Amniotic stem cell (primary cell): ENCODE measurements around the gene ACKR3.

ENCODE experiments used
- DNase-seq: peaks from one replicate; lab custom pipeline; 2025; lab: John Stamatoyannopoulos, UW

The ACKR3 gene

DNA sequence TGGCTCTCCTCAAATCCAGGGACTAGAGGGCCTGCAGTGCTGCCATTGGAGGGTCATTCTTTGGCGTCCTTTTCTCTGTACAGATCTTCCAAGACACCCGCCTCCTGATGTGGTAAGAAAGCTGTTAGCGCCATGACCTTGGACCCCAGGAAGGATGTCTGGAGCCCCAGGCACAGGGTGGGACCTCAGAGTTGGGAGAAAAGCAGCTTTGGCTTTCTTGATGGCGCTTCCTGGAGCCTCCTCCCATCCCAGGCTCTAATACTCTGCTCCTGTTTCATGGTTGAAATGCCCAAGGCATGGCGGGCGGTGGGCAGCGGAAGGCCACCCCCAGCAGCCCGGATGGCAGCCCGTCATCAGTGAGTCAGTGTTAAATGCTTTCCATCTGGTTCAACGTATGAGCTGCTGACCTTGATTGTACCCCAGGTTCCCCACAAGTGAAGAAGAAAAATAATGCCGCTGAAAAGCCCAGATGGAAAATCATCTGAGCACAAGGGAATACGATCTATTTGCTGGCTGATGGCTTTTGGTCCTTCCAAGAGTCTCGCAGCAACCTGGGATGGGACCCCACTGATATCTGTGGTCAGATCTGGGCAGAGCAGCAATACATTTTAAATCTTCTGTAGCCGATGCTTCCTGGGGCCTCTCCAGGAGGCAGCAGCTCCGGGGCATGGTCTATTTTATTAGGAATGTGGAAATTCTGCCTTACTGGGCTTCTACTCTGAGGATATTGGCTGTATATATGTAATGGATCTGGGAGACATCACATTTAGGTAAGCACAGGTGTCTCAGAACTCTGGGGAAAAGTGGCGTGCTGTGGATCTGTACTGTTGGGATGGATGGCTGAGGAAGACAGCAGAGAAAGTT lies 15.1 kb downstream of the ACKR3 start:
- no peak for DNase-seq

DNA sequence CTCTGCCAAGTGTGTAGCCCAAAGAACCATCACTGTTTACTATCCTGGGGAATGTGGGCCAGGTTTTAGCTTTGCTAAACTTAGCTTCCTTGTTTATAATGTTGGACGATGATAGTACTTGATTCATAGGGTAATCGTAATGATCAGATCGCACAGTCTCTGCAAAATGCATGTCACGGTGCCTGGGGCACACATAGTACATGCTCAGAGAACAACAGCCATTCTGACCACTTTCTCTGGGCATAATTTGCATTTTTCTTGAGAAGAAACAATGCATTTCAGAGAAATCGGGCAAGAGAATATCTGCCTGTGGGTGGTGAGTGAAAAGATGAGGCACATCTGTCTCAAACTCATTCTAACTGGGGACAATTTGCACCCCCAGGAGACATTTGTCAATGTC lies 16.3 kb downstream of the ACKR3 start:
- no peak for DNase-seq

- no peak for DNase-seq
Measured at GRCh38 chr2:236587861-236588815, 18.5 kb downstream of the ACKR3 start.

DNA sequence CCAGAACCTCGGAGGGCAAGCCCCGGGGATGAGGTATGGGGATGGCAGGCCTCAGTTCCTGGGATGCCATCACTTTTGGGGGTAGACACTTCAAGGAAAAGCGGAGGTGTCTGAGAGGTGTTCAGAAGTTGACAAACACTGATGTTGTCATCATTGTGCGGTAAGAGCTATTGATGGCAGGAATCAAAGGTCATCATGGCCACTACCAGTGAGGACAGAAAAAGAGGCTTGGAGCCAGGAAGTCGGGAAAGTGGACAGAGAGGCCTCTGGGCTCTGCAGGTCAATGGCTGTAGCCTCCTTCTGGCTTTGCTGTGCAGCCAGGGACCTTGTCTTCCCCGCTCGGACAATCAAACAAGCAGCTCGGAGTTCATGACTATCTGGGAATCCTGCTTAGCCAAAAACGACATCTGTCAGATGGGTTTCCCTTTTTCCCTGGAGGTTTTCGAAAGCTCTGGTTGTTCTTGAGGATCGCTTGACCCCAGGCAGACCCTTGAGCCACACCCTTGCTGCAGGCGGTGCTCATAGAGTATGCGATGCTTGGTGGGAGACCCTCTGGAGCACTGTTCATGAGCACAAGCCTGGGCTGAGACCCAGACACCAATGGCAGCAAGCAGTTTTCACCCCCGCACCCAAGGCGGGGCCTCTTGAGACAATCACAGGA lies 19.4 kb downstream of the ACKR3 start:
- no peak for DNase-seq

GRCh38 chr2:236590846-236591245 lies 21.2 kb downstream of the ACKR3 start:
- no peak for DNase-seq

- DNase-seq: no peak
Measured at GRCh38 chr2:236592821-236593220, 23.2 kb downstream of the ACKR3 start.

DNA sequence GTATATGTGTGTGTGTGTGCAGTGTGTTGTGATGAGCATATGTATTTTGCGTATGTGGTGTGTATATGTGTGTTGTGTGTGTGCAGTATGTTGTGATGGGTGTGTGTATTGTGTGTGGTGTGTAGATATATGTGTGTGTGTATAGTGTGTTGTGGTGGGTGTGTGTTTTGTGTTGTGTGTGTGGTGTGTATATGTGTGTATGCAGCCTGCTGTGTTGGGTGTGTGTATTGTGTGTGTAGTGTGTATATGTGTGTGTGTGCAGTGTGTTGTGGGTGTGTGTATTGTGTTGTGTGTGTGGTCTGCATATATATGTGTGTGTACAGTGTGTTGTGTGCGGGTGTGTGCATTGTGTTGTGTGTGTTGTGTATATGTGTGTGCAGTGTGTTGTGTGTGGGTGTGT lies 23.9 kb downstream of the ACKR3 start:
- no peak for DNase-seq

GRCh38 chr2:236593956-236594355 lies 24.3 kb downstream of the ACKR3 start:
- DNase-seq: no peak

- DNase-seq: no peak
Measured at GRCh38 chr2:236597629-236598028, 28.0 kb downstream of the ACKR3 start.

DNA sequence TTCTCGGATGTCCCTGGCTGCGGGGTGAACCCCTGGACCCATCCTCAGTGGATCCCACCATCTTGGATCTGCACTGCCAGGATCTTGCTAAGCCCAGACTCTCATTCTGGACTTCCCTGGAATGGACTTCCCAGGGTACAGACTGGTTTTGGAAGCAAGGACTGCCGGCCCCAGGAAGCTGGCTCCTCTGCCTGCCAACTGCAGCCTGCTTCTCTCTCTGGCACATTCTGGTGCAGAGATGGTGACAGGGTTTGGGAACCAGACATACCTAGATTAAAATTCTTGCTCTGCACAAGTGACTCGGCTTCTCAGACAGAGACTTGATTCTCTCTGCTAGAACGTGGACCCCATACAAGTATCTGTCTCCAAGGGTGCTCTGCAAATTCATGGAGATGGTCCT lies 29.4 kb downstream of the ACKR3 start:
- no peak for DNase-seq

DNA sequence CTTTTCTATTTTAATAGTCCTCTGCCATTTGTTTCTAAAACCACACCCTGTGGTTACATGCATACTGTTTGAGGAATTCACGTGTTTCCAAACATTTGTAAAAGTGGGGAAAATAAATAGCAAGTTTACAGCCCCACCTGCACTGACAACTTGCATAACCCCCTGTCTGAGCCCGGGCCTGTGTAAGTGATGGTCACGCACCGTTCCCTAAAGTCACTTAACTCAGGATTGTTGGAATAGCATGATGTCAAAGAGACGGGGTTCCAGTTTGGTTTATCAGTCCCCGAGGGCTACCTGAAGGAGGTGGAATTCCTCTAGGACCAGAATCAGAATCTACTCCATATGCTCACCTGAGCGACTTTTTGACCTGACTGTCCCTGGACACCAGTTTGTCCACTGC lies 30.5 kb downstream of the ACKR3 start:
- no peak for DNase-seq

DNA sequence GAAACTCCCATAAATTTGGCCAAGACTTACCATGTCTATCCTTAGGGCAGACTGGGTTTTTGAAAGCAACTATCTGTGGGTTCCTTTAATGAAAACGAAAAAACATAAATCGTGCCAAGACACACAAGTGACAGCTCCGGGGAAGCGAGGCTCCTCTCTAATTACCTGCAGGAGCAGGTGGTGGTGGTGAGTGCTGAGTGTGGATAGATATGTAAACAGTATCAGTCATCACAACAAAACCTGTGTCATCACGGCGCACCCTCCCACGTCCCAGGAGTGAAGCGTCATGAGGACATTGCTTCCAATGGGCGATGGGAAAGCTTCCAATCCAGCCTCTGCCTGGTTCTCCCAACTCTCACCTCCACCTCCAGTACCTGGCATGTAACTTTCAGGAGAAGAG lies 31.3 kb downstream of the ACKR3 start:
- no peak for DNase-seq

- DNase-seq: no peak
Measured at GRCh38 chr2:236601316-236602202, 31.9 kb downstream of the ACKR3 start.

DNA sequence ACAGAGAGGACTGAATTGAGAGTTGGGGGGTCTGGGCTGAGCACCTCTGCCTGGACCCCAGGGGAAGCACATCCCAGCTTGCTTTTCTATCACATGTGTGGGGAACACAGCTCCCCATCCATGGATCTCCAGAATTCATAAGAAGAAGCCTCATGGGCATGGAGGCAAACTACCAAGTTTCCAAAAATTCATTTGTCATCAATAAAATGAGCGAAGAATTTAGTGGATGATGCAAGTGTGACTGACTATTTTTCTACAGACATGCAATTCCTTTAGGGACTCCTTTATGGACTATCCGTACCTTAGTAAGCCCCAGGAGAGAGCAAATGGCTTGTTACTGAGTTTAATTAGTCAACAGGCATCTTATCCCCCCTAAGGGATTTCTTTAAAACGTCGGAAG lies 33.1 kb downstream of the ACKR3 start:
- no peak for DNase-seq

DNA sequence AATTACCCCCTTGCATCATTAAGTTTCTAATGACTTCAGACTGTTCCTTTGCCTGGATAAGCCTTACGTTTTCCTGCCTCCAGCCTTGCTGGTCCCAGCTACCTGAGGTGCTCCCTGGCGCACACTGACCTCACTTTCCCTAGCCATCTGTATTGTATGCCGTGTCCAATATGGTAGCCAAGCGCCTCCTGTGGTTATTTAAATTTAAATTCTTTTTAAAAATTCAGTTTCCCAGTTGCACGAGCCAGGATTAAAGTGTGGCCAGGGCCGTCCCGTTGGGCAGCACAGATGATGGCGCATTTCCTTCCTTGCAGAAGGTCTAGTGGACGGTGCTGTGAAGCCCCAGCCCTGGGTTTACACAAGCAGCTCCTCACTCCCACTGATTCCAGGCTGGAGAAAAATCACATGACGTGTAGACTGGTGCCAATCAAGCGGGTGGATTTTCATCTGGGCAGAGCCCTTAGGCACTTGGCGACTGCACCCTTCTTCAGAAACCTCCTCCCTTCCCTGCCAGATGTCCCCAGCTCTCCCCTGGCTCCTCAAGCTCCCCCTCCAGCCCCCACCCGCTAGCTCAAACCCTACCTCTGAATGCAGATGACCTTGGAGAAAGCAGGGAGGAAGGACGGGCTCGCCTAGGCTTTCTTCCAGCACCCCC lies 33.9 kb downstream of the ACKR3 start:
- DNase-seq: no peak

DNA sequence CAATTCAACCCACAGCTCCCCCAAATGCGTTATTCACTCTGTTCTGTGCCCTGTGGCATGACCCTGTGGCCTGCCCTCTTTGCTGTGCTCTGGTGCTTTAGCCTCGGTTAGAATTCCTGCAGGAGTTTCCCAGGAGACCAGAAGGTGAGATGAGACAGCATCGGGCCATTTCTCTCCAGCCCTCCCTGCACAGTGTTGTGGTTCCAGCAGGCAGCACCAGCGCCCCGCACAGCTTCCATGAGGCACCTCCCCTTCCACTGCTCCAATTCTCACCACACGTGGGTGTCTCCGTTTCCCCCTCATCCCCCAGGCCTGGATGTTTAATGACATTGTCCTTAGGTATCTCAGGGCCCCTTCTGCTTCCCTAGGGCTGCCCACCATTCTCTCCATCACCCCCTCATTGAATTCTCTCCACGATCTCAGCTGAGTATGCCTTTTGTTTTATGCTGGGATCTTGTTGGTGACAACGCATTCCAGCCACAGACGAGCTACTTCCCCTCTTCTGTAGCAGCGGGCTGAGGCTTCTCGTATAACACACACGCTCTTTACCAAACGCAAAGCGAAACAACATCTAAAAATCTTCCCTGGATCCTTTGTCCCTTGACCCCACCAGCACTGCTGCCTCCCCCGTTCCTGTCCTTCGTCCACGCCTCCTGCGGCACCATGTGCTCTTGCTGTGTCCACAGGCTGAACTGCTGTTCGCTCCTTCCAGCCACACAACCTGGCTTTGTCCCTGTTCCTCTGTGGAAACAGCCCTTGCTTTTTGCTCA lies 35.1 kb downstream of the ACKR3 start:
- DNase-seq: no peak

GRCh38 chr2:236605345-236605734 lies 35.7 kb downstream of the ACKR3 start:
- DNase-seq: no peak

GRCh38 chr2:236606023-236606422 lies 36.4 kb downstream of the ACKR3 start:
- DNase-seq: no peak

GRCh38 chr2:236607471-236608187 lies 38.0 kb downstream of the ACKR3 start:
- DNase-seq: no peak

GRCh38 chr2:236608188-236608525 lies 38.5 kb downstream of the ACKR3 start:
- no peak for DNase-seq
